Prostate gland (tissue), 2 donors: ENCODE measurements around the gene GLRB.
"Not testable (repeated sequence)": the region's sequence is repeated elsewhere in the genome, so short reads cannot be mapped to it uniquely, and the experiment has no call there.

Experiments used
- CTCF ChIP-seq, 4 experiments: fragments of 200-600 bp in 2 of 4; fragments of 450-650 bp in 2 of 4; sonication (generic) in 2 of 4; IDR thresholded peaks; 1 replicate in 3 of 4; 2 replicates in 1 of 4; pipeline ENCODE4 v1.5.1; 2016 to 2019; ENCODE audit warnings: antibody characterized with exemption in 4 of 4, mild to moderate bottlenecking in 2 of 4, moderate library complexity in 2 of 4
- POLR2AphosphoS5 ChIP-seq: sonication (generic); formaldehyde crosslinking; IDR thresholded peaks from one replicate; pipeline ENCODE4 v1.6.1; 2017; ENCODE audit warnings: antibody characterized with exemption

DNA sequence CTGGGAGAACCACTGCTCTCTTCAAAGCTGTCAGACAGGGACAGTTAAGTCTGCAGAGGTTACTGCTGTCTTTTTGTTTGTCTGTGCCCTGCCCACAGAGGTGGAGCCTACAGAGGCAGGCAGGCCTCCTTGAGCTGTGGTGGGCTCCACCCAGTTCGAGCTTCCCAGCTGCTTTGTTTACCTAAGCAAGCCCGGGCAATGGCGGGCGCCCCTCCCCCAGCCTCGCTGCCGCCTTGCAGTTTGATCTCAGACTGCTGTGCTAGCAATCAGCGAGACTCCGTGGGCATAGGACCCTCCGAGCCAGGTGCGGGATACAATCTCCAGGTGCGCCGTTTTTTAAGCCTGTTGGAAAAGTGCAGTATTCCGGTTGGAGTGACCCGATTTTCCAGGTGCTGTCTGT is 104.3 kb downstream of the GLRB start:
- TF ChIP-seq POLR2AphosphoS5; CTCF (IDR thresholded peaks at IDR 0.05): not testable (repeated sequence)
